Measurements from ENCODE around the gene UBR4.
A peak's percentile ranks its signal among the peaks of the same experiment; 100 is the strongest.

Gene UBR4

DNA sequence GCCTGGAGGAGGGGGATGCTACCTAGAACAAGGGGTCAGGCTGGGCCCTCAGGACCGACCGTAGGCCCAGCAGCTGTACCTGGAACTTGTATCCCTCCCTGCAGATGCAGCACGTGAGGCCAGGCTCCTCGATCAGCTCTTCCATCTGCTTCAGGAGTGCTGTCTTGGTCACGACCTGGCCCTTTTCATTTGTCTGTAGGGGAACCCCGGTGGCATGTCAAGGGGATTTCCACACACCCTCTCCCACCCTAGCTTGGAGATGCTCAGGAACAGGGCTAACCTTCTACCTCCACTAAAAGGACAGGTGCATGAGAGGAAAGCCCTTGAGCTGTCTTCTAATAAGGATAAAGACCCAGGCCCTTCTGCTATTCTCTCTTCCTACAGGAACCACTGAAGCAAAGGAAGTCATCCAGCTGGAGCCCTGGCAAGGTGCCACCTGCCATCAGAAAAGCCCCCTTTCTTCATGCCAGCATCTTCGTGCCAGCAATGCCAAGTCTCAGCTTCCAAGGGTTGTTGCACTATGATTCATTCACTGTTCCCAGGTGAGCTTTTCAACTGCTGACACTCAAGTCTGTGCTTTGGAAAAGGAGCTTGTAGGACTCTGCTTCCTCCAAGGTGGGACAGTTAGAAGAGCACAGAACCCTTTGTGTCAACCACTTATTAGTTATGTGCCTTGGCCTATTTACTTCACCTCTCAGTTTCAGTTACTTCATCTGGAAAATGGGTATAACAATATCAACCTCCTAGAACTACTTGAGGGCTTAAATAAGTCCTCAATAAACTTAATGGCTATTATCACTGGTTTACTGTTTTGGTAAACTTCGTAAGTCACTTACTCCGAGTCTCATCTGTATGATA, 122.1 kb downstream of the UBR4 start:
- DNase-seq, result peak; percentile 13

DNA sequence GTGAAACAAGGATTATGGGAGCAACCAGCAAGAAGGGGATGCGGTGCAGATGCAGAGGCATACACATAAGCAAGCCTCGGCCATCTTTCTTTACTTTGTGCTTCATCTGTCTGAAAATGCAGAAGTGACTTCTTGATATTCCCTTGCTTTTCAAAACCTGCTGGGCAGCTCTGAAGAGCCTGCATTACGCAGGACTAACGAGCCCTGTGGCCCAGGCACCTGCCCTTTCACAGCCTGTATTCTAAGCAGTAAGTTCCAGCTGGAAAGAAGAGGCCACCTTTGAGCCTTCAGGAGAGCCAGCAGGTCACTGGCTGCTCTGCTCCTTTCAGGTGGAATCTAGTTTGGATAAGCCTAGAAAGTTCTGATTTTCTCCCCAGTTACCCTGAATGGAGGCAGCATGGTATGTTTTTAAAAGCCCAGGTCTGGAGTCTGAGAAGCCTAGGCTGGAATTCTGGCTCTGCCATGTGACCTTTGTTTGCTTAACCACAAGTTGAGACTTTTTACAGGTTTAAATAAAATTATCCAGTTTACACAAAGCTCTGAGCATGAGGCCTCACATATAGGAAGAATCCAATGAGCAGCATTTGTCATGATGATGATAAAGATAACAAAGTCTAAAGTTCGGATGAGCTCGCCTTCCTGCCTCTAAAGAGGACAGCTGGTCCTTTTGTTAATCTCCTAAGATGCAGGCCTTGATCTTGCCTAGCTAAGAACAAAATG, 122.9 kb downstream of the UBR4 start:
- DNase-seq, result no peak

DNA sequence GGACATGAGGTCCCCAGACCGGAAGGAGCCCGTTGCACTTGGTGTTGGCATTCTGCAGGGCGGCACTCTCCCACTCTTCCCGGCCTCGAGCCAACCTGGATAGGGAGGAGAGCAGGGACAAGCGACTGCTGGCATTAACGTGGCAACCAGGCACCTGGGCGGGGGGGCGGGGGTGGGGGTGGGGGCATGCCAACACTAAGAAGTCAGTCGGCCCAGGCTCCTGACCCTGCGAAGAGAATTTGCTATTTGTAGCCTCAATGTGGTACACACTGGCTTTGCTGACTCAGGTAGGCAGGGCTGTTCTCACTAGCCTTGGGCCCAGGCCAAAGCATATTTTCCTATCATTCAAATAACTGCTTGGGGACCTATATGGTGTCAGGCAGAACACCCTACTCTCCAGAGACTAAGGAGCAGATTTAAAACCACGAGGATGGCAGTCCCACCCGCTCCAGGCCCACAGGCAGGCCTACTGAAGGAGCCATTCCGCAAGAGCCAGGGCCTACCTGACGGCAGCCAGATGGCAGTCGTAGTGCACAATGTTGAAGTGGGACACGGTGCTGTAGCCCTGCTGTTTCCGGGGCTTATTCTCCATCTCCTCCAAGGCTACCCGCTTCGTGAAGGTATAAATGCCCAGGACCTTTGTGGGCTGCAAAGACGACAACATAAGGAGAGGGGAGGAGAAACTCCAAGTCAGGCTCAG, 123.7 kb downstream of the UBR4 start:
- DNase-seq, result no peak

DNA sequence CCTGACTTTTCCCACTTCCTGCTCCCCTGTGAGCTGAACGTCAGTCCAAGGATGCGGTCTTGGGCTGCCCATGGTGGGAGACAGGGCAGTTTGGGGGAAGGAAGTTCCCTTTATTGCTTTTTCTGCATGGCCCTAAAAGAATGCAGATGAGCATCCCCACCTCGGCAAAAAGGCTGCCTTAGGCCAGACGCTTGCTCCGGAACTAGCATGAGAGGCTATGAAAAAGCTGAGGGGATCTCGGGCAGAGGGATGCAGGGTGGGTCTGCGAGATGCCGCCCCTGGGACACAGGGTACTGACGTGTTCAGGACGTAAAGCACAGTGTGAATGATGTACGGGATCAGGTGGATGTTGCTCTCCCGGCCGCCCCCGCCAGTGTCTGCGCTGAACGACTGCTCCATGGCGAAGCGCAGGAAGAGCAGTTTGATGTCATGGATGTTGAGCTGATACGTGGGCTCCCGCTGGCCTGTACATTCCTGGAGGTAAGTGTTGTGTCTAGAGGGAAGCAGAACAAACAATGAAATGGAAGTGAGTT, 125.8 kb downstream of the UBR4 start:
- DNase-seq, result no peak

DNA sequence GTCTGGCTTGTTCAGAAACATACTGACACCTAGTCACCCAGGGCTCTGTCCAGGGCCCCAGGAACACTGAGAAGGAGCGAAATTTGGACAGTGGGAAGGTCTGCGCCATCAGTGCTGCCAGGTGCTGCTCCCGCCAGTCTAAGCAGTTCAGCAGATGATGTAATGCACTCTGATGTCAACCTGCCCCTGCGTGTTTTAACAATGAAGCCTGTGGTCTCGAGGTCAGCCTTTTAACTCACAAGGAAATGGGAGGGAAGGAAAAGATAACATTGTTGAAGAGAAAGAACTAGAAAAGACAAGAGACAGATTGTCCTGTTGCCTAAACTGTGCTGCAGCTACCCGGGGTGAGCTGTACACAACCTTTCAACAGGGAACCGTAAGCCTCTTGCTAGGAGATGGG, 127.0 kb downstream of the UBR4 start:
- DNase-seq, result no peak

DNA sequence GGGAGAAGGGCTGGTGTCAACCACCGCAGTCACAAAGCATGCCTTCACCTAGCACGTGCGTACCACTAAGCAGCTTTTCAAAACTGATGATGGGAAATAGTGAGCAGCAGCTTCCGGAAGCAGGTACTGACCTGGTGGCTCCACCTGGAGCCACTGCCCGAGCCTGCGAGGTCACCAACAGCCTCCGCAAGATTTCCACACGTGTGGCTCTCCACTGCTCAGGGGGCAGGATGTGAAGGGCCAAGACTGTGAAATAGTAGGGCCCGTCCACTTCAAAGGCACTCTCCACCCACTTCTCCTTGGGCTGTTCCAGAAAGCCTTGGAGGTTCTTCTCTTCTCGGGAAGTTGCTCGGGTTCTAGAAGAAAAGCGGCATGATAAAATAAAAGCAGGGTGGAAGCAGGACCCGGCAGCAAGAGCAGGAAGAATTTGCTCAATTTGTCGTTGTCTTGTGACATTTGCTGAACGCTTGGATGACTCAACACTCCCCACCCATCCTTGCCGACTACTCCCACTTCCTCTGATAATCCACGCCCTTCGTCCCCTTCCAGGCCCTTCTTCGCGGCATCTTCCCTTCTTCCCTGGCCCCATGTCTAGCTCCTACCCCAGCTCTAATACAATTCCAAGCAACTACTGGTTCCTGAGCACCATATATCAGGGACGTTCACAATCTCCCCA, 128.7 kb downstream of the UBR4 start:
- DNase-seq, result no peak

DNA sequence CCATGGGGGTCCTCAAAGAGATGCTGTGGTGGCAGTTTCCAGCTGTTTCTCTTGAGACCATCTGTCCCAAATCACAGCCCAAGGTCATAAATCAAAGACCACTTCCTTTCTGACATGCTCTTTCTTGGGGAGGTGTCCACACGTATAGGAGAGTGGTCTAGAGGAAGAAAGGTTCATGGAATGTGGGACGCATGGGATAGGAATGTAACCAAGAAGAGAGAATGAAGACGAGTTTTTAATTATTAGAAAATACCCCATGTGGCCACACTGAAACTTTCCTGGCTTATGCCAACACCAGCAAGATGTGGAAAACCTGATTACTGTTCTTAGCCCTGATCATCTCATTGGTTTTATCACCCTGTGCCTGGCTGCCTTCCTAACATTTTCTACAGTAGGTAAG, 129.3 kb downstream of the UBR4 start:
- DNase-seq, result no peak

DNA sequence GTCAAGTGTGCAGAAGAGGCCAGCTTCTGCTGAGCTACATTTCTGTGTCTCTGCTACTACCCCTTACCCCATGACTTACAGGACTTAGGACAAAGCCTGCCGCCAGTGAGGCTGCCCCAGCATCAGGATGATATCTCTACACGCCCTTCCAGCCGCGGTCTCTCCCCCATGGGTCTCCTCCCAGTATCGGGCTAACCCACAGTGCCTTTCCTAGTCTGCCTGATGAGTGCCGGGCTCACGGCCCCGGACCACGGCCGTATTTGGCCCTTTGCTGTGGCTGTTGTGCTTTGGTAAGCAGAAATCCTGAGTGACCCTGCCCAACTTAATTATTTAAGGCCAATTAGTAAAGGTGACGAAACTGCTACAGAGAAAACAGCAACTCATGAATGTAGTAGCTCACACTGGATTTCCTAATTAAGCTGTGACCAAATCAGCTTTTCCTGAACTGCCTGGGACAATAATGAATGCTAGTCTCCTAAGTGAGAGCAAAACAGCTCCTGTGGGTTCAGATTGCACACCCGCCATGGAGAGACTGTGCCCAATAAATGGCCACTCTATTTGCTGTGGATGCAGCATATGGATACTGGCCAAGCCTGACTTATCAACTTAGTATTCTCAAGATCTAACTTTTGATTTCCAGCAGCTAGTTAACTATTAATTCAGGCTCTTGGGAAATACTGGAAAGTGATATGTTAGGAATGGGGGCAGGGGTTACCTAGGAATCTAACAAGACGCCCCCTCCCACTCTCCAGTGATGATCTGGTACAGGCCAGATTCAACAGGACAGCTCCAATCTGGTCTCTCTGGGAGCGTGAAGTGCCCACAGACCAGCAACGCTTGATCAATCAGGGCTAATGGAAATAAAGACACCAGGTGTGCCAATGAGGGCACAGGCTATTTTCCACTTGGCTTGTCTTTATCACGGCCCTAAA, 130.3 kb downstream of the UBR4 start:
- no peak for DNase-seq

DNA sequence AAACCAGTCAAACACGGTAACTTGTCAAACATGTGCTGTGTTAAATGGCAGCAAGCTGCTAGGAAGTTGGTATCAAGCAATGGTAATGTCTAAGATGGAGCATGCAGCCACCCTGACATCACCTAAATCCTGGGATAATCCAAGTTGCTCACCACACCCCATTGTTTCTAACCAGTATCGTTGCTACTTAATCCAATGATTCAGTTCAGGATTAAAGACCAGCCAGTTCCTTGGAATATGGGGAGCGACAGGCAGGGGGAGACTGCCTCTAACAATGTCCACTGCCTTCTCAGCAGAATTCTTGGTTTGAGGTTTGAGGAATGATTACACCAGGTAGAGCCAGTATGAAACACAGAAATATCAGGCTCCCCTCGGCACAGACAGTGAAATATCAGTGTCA, 131.5 kb downstream of the UBR4 start:
- DNase-seq, result no peak

DNA sequence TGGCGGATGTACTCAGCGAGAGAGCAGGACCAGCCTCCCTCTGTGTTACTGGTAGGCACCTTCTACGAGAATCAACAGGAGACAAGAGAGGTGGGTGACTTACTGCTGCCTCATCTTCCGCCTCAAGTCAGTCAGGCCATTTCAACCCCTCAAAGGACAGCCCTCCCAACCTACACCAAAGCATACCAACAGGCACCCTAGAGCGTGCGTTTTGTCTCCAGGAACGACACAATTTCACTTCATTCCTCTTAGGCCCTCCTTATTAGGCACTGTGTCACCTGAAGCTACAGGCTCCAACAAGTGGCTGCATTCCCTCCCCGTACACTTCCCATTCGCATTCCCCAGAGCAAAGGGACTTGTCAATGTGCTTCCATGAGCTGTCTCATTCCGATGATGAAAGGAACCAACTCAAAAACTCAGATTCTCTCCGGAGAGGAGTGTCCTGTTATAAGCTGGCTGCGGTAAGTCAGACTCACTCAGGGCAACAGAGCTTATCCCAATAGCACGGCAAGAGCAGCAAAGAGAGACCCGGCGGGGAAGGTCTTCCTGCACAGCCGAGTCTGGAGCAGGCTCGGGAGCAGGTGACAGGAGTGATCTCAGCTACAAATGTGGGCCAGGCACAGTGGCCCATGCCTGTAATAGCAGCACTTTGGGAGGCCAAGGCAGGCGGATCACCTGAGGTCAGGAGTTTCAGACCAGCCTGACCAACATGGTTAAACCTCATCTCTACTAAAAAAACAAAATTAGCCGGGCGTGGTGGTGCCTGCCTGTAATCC, 133.0 kb downstream of the UBR4 start:
- DNase-seq, result no peak

DNA sequence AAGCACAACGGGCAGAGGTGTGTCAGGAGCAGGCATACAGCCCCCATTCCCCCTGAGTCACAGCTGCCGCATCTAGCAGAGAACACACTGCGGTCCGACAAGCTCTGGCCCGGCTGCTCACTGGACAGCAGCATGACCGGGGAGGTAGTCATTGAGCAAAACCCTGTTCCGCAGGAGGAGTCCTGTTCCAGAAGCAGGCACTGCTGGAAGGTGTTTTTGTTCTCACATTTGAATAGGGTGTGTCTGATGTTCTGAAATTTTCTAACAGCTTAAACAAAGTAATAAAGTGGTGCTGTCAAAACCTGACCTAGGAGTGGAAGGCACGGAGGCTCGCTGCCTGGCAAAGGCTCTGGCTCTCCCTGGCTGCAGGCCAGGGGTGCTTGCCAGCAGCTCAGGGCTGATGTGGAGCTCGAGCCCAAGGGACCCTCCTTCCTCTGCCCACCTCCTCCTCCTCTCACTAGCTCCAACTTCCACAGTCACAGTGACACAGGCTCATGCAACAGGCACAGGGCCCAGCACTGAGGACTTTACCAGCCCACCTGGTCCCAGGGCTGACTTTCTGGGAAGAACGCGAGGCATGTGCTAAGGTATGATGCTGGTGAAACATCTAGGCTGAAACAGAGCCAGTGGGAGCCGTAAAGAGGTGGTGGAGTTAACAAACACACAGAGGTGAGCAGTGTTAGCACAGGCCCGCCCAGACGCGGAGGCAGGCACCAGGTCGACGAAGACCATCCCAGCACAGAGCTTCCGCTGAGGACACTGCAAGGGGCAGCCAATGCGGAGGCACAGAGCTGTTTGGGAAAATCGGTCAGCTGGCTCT, 135.0 kb downstream of the UBR4 start:
- DNase-seq, result no peak

DNA sequence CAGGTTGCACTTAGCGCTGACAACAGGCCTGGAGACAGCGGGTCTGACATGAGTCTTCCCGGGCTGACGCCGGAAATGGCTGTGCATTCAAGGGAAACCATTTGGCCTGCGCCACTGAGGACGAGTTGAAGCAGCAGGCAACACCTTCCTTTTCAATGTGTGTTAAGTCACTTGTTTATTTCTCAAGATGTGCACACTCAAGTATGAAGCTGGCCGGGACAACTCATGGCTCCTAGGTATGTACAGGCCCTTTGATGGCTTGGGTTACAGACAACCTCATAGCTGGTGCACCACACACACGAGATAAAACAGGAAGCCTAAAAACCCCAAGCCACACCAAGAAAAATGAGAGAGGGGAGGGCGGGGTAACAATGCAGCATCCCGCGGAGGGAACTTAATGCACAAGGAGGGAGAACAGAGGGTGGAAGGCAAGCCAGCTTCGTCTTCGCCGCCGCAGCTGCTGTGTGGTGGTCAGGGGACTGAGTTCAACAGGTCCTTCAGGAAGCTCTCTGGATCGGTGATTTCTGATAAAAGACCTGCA, 135.6 kb downstream of the UBR4 start:
- DNase-seq, result peak; percentile 45

DNA sequence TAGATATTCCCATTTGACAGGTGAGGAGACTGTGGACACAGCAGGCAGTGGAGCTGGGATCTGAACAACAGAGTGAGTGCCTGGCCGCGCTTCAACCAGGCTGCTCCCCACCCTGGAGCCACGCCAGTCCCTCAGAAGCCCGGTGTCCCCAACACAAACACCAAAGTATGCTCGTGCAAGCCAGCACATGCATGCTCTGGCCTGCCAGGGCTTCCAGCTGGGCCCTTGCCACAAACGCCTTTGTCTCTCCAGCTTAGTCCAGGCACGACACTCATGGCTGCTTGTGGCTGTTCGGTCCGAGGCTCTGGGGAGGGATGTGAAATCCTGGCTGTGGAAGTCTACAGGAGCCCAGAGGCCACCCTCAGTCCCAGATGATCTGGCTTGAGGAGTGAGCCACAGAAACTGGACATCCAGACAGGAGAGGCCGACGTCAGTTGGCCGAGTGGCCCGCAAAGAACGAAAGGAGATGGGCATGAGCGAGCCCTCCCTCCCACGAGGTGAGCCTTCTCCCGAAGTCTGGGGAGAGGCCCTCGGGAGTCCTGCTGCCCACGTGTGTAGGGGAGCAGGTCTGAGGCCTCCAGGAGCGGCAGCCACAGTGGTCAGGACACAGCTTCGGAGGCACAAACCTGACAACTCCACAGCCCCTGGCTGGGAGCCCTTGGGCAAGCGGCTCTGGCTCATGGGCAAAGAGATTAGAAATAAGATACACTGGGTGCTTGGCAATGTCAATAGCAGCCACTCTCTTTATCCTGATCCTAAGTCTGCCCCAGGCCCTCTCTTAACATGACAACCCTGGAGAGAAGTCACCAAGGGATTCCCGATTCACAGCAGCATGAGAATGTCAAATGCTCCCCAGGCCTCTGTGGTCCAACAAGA, 136.5 kb downstream of the UBR4 start:
- DNase-seq, result no peak

DNA sequence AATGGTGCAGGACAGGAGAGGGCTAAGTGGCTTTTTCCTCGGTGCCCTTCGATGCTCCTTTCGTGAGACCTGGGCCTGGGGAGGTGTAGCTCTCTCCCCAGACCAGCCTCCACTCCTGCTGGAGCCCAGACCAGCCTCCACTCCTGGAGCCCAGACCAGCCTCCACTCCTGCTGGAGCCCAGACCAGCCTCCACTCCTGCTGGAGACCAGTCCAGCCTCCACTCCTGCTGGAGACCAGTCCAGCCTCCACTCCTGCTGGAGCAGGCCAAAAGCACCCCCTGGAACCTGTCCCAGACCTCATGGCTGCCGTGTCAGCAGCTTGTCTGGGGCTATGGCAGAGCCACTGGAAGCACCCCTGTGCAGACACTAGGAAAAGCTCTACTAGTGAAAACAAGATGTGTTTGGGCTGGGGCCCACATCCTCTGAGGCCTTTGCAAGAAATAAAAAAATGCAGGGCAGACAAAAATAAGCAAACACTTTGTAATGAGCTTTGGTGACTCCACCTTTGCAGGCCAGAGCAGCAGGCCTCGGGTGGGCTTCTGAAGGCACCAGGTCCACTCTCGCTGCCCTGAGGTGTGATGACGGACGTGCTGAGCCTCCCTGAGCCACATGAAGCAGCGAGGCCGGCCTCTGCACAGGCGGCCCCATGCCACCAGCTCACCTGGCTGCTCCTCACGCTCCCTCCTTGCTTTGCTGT, 137.6 kb downstream of the UBR4 start:
- DNase-seq, result no peak

DNA sequence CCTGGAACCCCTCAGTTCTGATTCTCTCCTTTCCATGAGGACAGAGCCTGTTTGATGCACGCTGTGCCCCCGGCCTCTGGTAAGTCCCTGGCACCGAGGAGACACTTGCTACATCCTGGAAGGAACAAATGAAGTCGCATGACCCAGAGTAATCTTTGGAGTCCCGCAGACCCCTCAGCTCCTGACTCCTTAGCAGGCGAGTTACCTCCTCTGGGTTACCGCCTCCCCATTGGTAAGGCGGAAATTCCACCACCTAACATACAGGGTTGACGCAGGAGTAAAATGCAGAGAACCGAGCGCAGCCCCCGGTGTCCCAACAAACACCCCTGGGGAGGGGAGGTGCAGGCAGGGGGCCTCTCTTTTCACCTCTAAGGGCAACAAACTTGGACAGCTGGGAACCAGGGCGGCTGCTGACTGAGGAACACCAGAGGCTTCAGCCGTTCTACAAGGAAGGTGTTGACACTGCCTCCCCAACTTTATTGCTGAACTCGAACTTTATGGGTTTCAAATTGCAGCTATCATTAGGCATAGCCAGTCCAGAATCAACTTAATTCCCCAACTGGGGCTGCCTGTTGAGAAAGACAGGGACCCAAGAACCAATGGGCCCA, 138.3 kb downstream of the UBR4 start:
- no peak for DNase-seq

DNA sequence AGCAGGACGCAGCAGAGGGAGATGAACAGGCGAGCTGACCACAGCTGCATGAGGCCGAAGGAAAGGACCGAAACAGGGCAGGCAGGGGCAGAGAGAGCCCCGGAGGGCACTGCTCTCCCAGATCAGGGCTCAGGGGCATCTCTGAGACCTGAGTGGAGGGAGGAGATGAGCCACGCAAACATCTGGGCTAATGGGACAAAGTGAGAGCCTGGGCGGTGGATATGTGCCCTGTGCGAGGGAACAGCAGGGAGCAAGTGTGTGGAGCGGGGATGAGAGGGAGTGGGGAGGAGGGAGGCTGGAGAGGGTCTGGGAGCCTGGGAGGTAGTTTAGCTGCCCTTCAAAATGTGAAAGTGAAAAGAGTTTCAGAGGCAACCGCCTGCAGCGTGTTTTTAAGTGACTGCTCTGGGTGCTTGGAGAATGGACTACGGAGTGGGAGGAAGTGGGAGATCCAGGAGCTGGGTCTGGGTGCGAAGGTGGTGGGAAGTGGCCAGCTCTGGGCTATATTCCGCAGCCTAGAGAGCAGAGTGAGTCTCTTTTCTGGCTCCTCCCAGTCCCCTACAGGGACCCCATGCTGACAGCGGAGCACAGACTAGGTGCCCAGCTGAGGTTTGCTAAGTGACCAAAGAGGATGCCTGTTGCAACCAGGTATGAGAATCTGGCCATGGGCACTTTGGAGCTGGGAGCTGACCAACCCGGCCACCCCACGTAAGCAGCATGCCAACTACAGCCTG, 139.0 kb downstream of the UBR4 start:
- no peak for DNase-seq

DNA sequence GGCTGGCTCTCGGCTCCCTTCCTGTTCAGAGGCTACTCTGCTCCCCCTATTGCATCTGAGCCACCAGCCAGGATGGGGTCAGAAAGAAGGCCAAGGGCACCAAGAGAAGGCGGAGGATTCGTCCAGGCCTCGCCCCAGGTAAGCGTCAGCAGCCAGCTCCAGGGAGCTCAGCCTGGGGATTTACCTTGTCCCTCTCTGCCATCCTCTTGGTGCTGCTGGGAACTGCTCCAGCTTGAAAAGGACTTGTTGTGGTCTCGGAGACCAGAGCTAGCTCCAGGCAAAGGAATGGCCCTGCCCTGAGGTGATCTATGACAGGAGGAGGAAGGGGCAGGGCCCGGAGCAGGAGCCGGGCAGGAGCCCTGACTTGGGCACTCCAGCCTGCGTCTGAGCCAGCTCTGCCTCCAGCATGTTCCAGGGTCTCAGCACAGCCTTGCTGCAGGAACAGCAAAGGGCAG, 139.8 kb downstream of the UBR4 start:
- DNase-seq, result no peak

Data from stimulated activated CD4-positive, alpha-beta T cell treated with anti-CD3 and anti-CD28 coated beads, Interleukin-4, amount 100 ng/mL, for 24 hours (primary cell).